GM12878 (cell line): Measurements from ENCODE around the gene FAHD1. TPM values are rescaled to one million over a fixed set of nuclear protein-coding genes. Genes with fewer than 3 reads are reported as not detected.

Experiments
- ASH2L ChIP-seq: fragments of 300-600, 200-600 bp; sonication (generic); IDR thresholded peaks from 2 replicates; pipeline ENCODE4 v1.6.1; 2017; ENCODE audit warnings: low read depth, mild to moderate bottlenecking, borderline replicate concordance
- ATF7 ChIP-seq: fragments of 450-650 bp; IDR thresholded peaks from 2 replicates; pipeline ENCODE4 v1.6.1; 2016; ENCODE audit warnings: low read depth, mild to moderate bottlenecking
- BCL11A ChIP-seq: IDR thresholded peaks from 2 replicates; pipeline ENCODE4 v1.6.1; 2011; ENCODE audit warnings: low read depth, low read length
- CREB1 ChIP-seq: IDR thresholded peaks from 2 replicates; pipeline ENCODE4 v1.6.1; 2012; ENCODE audit warnings: low read depth, mild to moderate bottlenecking, inconsistent platforms
- CTCF ChIP-seq, 3 experiments: IDR thresholded peaks in 2 of 3; conservative IDR thresholded peaks in 1 of 3; 2 replicates each; pipeline ENCODE4 v1.5.1; 2011; ENCODE audit warnings: low read depth in 3 of 3, low read length in 3 of 3, mild to moderate bottlenecking in 3 of 3, control low read depth in 2 of 3, moderate library complexity in 2 of 3, inconsistent platforms in 1 of 3, mixed read lengths in 1 of 3; ENCODE audit not compliant: control insufficient read depth in 2 of 3, insufficient read depth in 1 of 3; ENCODE audit errors: extremely low read depth in 1 of 3
- FOS ChIP-seq: IDR thresholded peaks from 3 replicates; pipeline ENCODE4 v1.6.1; 2011; ENCODE audit warnings: borderline replicate concordance; ENCODE audit not compliant: insufficient read length; ENCODE audit errors: extremely low read depth
- GATAD2B ChIP-seq: fragments of 450-650 bp; conservative IDR thresholded peaks from 2 replicates; pipeline ENCODE4 v1.6.1; 2017; ENCODE audit warnings: low read depth, mild to moderate bottlenecking, moderate library complexity
- SKIL ChIP-seq: fragments of 450-650 bp; IDR thresholded peaks from 2 replicates; pipeline ENCODE4 v1.6.1; 2017; ENCODE audit warnings: mild to moderate bottlenecking, low read depth, inconsistent platforms; ENCODE audit not compliant: poor library complexity, severe bottlenecking
- SP1 ChIP-seq: IDR thresholded peaks from one replicate; pipeline ENCODE4 v1.6.1; 2011; ENCODE audit warnings: low read depth, low read length
- YBX1 ChIP-seq: fragments of 450-650 bp; IDR thresholded peaks from 2 replicates; pipeline ENCODE4 v1.6.1; 2016; ENCODE audit warnings: antibody characterized with exemption
- polyA plus RNA-seq, 11 experiments: library from polyadenylated mRNA; depleted of rRNA in 4 of 11; unstranded in 6 of 11; stranded (reverse) in 5 of 11; fragments of >200 nt; fragmentation: Nextera tagmentation in 4 of 11; fragmentation: Illumina TruSeq in 1 of 11; extraction: Ambion mirVana in 4 of 11; extraction: Trizol in 1 of 11; gene quantifications; 1 replicate in 1 of 11; 2 replicates in 10 of 11; pipeline versions ENCODE4 v1.2.1 to v1.2.3, GENCODE V29; 2011 to 2016; ENCODE audit warnings: inconsistent platforms in 2 of 11, missing spikeins in 2 of 11, low read depth in 1 of 11
- total RNA-seq, 4 experiments: library from RNA; depleted of rRNA in 3 of 4; stranded (reverse); fragments of >200 nt in 3 of 4; fragmentation: Illumina TruSeq in 1 of 4; extraction: Trizol in 1 of 4; gene quantifications; 2 replicates each; pipeline versions ENCODE4 v1.2.1 to v1.2.3, GENCODE V29; 2013 to 2021
- TF ChIP-seq, protein P1 (sequence below): IDR thresholded peaks from 2 replicates; pipeline ENCODE4 v1.6.1; 2012; ENCODE audit warnings: mild to moderate bottlenecking, low read depth, low read length
- TF ChIP-seq, protein P2 (sequence below): fragments of 150-350 bp; IDR thresholded peaks from 2 replicates; pipeline ENCODE4 v1.6.1; 2016; ENCODE audit warnings: low read depth, low read length

The FAHD1 gene
- total and polyA plus RNA-seq, 10 of the 15 experiments (the other 5 are each of a cell fraction or from before 2014, with no cell fraction given), result 4.3 to 43.0 (median 18.8) TPM

- TF ChIP-seq, protein P1, sequence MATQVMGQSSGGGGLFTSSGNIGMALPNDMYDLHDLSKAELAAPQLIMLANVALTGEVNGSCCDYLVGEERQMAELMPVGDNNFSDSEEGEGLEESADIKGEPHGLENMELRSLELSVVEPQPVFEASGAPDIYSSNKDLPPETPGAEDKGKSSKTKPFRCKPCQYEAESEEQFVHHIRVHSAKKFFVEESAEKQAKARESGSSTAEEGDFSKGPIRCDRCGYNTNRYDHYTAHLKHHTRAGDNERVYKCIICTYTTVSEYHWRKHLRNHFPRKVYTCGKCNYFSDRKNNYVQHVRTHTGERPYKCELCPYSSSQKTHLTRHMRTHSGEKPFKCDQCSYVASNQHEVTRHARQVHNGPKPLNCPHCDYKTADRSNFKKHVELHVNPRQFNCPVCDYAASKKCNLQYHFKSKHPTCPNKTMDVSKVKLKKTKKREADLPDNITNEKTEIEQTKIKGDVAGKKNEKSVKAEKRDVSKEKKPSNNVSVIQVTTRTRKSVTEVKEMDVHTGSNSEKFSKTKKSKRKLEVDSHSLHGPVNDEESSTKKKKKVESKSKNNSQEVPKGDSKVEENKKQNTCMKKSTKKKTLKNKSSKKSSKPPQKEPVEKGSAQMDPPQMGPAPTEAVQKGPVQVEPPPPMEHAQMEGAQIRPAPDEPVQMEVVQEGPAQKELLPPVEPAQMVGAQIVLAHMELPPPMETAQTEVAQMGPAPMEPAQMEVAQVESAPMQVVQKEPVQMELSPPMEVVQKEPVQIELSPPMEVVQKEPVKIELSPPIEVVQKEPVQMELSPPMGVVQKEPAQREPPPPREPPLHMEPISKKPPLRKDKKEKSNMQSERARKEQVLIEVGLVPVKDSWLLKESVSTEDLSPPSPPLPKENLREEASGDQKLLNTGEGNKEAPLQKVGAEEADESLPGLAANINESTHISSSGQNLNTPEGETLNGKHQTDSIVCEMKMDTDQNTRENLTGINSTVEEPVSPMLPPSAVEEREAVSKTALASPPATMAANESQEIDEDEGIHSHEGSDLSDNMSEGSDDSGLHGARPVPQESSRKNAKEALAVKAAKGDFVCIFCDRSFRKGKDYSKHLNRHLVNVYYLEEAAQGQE, result 0 out of 2 replicates have a peak, but pooled peaks have one; percentile 36
- peak; percentile 60; the same call in 1 of the 2 replicates for TF ChIP-seq GATAD2B
- peak; percentile 36; the same call in 1 of the 2 replicates for TF ChIP-seq CREB1
- TF ChIP-seq, protein P2, sequence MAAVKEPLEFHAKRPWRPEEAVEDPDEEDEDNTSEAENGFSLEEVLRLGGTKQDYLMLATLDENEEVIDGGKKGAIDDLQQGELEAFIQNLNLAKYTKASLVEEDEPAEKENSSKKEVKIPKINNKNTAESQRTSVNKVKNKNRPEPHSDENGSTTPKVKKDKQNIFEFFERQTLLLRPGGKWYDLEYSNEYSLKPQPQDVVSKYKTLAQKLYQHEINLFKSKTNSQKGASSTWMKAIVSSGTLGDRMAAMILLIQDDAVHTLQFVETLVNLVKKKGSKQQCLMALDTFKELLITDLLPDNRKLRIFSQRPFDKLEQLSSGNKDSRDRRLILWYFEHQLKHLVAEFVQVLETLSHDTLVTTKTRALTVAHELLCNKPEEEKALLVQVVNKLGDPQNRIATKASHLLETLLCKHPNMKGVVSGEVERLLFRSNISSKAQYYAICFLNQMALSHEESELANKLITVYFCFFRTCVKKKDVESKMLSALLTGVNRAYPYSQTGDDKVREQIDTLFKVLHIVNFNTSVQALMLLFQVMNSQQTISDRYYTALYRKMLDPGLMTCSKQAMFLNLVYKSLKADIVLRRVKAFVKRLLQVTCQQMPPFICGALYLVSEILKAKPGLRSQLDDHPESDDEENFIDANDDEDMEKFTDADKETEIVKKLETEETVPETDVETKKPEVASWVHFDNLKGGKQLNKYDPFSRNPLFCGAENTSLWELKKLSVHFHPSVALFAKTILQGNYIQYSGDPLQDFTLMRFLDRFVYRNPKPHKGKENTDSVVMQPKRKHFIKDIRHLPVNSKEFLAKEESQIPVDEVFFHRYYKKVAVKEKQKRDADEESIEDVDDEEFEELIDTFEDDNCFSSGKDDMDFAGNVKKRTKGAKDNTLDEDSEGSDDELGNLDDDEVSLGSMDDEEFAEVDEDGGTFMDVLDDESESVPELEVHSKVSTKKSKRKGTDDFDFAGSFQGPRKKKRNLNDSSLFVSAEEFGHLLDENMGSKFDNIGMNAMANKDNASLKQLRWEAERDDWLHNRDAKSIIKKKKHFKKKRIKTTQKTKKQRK, result peak; percentile 48; the same call in 1 of the 2 replicates
- no peak for TF ChIP-seq CTCF (IDR thresholded peaks at IDR 0.05 in 2 of 3, conservative IDR thresholded peaks at IDR 0.05 in 1 of 3; ENCODE audit: control insufficient read depth in 2 of 3, extremely low read depth in 1 of 3, insufficient read depth in 1 of 3, low read depth in 3 of 3, low read length in 3 of 3)
- TF ChIP-seq ASH2L, result peak; percentile 46; the same call in 1 of the 2 replicates
- no peak for TF ChIP-seq YBX1
- peak; percentile 92 for TF ChIP-seq SP1
- no peak for TF ChIP-seq ATF7
- TF ChIP-seq SKIL, result no peak
- TF ChIP-seq BCL11A, result no peak
- peak; percentile 69 for TF ChIP-seq FOS
Observed at GRCh38 chr16:1826691-1827573, at the start of gene FAHD1, which contains the start of gene HAGH (continued).
